ENCODE data around the gene TMEM52B. TPM values are rescaled to one million over a fixed set of nuclear protein-coding genes. Genes with fewer than 3 reads are reported as not detected.
"Not testable (repeated sequence)": the region's sequence is repeated elsewhere in the genome, so short reads cannot be mapped to it uniquely, and the experiment has no call there.

Gene TMEM52B
- total RNA-seq, 1 donor from 2014 or later = not detected

- no peak for TF ChIP-seq CTCF (IDR thresholded peaks at IDR 0.05)
- Mint-ChIP-seq H3K27me3 (ENCODE audit: unreplicated experiment) (peaks cover 20% of the 10 kb centered on the region), H3K4me3 (ENCODE audit: unreplicated experiment) (no peak overlapping the region), H3K4me1 (ENCODE audit: unreplicated experiment) (no peaks in the 10 kb centered on the region), H3K9me3 (ENCODE audit: unreplicated experiment) (no peaks in the 10 kb centered on the region), H3K36me3 (ENCODE audit: unreplicated experiment) (no peaks in the 10 kb centered on the region), H3K27ac (ENCODE audit: unreplicated experiment) (no peak overlapping the region)
- no peak for DNase-seq (ENCODE audit: extremely low spot score, unreplicated experiment)
These were observed 947 bp downstream of the TMEM52B start for GRCh38 chr12:10179776-10180181.

GRCh38 chr12:10182354-10183049 is 3.7 kb downstream of the TMEM52B start:
- Mint-ChIP-seq H3K4me3 (ENCODE audit: unreplicated experiment) (no peak overlapping the region), H3K36me3 (ENCODE audit: unreplicated experiment) (no peaks in the 10 kb centered on the region), H3K4me1 (ENCODE audit: unreplicated experiment) (no peaks in the 10 kb centered on the region), H3K27me3 (ENCODE audit: unreplicated experiment) (peaks cover 12% of the 10 kb centered on the region), H3K27ac (ENCODE audit: unreplicated experiment) (no peak overlapping the region), H3K9me3 (ENCODE audit: unreplicated experiment) (no peaks in the 10 kb centered on the region)
- no peak for TF ChIP-seq CTCF (IDR thresholded peaks at IDR 0.05)
- no peak for DNase-seq (ENCODE audit: extremely low spot score, unreplicated experiment)

GRCh38 chr12:10184261-10184843 is 5.5 kb downstream of the TMEM52B start:
- Mint-ChIP-seq H3K4me1 (ENCODE audit: unreplicated experiment) (no peaks in the 10 kb centered on the region), H3K9me3 (ENCODE audit: unreplicated experiment) (no peaks in the 10 kb centered on the region), H3K27ac (ENCODE audit: unreplicated experiment) (no peak overlapping the region), H3K27me3 (ENCODE audit: unreplicated experiment) (peaks cover 8% of the 10 kb centered on the region), H3K36me3 (ENCODE audit: unreplicated experiment) (no peaks in the 10 kb centered on the region), H3K4me3 (ENCODE audit: unreplicated experiment) (no peak overlapping the region)
- no peak for DNase-seq (ENCODE audit: extremely low spot score, unreplicated experiment)
- no peak for TF ChIP-seq CTCF (IDR thresholded peaks at IDR 0.05)

GRCh38 chr12:10186299-10186698 is 7.5 kb downstream of the TMEM52B start:
- TF ChIP-seq CTCF (IDR thresholded peaks at IDR 0.05) = no peak
- H3K4me3 Mint-ChIP-seq (ENCODE audit: unreplicated experiment) = no peak overlapping the region
- no peak for DNase-seq (ENCODE audit: extremely low spot score, unreplicated experiment)
- H3K9me3 Mint-ChIP-seq (ENCODE audit: unreplicated experiment) = no peaks in the 10 kb centered on the region
- H3K36me3 Mint-ChIP-seq (ENCODE audit: unreplicated experiment) = no peaks in the 10 kb centered on the region
- H3K27ac Mint-ChIP-seq (ENCODE audit: unreplicated experiment) = no peak overlapping the region
- peaks cover 5% of the 10 kb centered on the region for H3K27me3 Mint-ChIP-seq (ENCODE audit: unreplicated experiment)
- no peaks in the 10 kb centered on the region for H3K4me1 Mint-ChIP-seq (ENCODE audit: unreplicated experiment)

- H3K4me1 Mint-ChIP-seq (ENCODE audit: unreplicated experiment); H3K27ac Mint-ChIP-seq (ENCODE audit: unreplicated experiment); H3K9me3 Mint-ChIP-seq (ENCODE audit: unreplicated experiment); H3K36me3 Mint-ChIP-seq (ENCODE audit: unreplicated experiment); H3K4me3 Mint-ChIP-seq (ENCODE audit: unreplicated experiment); DNase-seq (ENCODE audit: extremely low spot score, unreplicated experiment); H3K27me3 Mint-ChIP-seq (ENCODE audit: unreplicated experiment): not testable (repeated sequence)
These were observed 8.1 kb downstream of the TMEM52B start for GRCh38 chr12:10186958-10187357.

All from osteocyte (in vitro differentiated cells).